Measurements from ENCODE around the gene SMR3A.

The SMR3A gene

DNA sequence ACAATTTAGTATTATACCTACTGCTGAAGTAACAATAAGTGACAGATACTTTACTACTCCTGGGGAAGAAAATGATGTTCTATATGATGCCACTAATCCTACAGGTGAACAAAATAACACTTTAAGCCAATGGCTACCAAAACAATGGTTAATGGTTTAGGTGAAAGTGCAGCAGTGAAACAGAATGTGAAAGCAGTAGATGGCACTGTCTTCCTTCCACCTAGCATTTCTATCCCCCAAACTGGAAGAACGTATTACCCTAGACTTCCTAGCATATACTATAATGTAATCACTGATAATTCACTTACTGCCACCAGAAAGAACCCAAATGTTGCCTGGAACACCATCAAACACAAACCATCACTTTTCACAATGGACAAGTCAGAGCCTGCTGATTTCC is 44.6 kb upstream of the SMR3A start:
- no peak for TF ChIP-seq ZBTB20 (tag by site-specific recombination; IDR thresholded peaks at IDR 0.05)
- no peak for TF ChIP-seq ZNF394 (tag by site-specific recombination; IDR thresholded peaks at IDR 0.05; ENCODE audit: borderline replicate concordance)
- TF ChIP-seq, protein P1, sequence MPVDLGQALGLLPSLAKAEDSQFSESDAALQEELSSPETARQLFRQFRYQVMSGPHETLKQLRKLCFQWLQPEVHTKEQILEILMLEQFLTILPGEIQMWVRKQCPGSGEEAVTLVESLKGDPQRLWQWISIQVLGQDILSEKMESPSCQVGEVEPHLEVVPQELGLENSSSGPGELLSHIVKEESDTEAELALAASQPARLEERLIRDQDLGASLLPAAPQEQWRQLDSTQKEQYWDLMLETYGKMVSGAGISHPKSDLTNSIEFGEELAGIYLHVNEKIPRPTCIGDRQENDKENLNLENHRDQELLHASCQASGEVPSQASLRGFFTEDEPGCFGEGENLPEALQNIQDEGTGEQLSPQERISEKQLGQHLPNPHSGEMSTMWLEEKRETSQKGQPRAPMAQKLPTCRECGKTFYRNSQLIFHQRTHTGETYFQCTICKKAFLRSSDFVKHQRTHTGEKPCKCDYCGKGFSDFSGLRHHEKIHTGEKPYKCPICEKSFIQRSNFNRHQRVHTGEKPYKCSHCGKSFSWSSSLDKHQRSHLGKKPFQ (tag by site-specific recombination; IDR thresholded peaks at IDR 0.05), result no peak
- TF ChIP-seq, protein P2, sequence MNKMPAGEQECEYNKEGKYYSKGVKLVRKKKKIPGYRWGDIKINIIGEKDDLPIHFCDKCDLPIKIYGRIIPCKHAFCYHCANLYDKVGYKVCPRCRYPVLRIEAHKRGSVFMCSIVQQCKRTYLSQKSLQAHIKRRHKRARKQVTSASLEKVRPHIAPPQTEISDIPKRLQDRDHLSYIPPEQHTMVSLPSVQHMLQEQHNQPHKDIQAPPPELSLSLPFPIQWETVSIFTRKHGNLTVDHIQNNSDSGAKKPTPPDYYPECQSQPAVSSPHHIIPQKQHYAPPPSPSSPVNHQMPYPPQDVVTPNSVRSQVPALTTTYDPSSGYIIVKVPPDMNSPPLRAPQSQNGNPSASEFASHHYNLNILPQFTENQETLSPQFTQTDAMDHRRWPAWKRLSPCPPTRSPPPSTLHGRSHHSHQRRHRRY (tag by site-specific recombination; IDR thresholded peaks at IDR 0.05), result no peak
- TF ChIP-seq ZFHX2 (tag by site-specific recombination; conservative IDR thresholded peaks at IDR 0.05), result no peak
- no peak for TF ChIP-seq ZNF416 (tag by site-specific recombination; IDR thresholded peaks at IDR 0.05)
- TF ChIP-seq ZNF785 (tag by site-specific recombination; IDR thresholded peaks at IDR 0.05), result no peak
- TF ChIP-seq ZBTB48 (tag by site-specific recombination; IDR thresholded peaks at IDR 0.05), result no peak
- TF ChIP-seq ZNF514 (tag by site-specific recombination; IDR thresholded peaks at IDR 0.05), result no peak
- no peak for TF ChIP-seq MZF1 (tag by site-specific recombination; IDR thresholded peaks at IDR 0.05; ENCODE audit: borderline replicate concordance)
- Histone ChIP-seq H3K4me3 (ENCODE audit: low read depth, low read length) (no peak overlapping the region), H3K9me3 (ENCODE audit: control insufficient read depth, insufficient read depth, low read depth, low read length) (no peaks in the 10 kb centered on the region), H3K36me3 (ENCODE audit: control insufficient read depth in 2 of 2, insufficient read depth in 1 of 2, low read length in 2 of 2) (no peaks in the 10 kb centered on the region), H3K27ac (ENCODE audit: extremely low read depth, low read depth, low read length) (no peak overlapping the region), H3K4me1 (ENCODE audit: control insufficient read depth, insufficient read depth, low read length) (no peaks in the 10 kb centered on the region)
- POLR2A ChIA-PET, result no interaction called here
- CTCF ChIA-PET, result no interaction called here

DNA sequence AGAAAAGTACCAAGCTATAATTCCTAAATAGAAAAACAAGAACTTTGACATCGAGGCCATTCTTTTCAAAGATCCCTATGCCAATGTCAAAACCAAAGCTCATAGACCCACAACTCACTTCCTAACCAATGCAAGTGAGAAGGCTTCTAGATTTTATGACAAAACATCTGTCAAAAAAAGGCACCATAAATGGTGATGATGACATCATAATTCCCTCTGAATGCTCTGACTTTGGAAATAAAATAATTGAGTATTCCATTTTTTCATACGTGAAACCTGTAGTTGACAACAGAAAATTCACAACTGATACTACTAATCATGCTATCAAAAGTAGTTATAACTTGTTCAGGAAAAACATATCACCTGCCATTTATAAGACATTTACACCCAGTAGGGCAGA is 34.5 kb upstream of the SMR3A start:
- POLR2A ChIA-PET, result no interaction called here
- no peaks in the 10 kb centered on the region for H3K9me3 ChIP-seq (ENCODE audit: control insufficient read depth, insufficient read depth, low read depth, low read length)
- no peaks in the 10 kb centered on the region for H3K4me1 ChIP-seq (ENCODE audit: control insufficient read depth, insufficient read depth, low read length)
- no peaks in the 10 kb centered on the region for H3K36me3 ChIP-seq (ENCODE audit: control insufficient read depth in 2 of 2, insufficient read depth in 1 of 2, low read length in 2 of 2)
- CTCF ChIA-PET, result no interaction called here
- no peak for TF ChIP-seq ZFP3 (tag by site-specific recombination; IDR thresholded peaks at IDR 0.05; ENCODE audit: low read depth)
- TF ChIP-seq, protein P3, sequence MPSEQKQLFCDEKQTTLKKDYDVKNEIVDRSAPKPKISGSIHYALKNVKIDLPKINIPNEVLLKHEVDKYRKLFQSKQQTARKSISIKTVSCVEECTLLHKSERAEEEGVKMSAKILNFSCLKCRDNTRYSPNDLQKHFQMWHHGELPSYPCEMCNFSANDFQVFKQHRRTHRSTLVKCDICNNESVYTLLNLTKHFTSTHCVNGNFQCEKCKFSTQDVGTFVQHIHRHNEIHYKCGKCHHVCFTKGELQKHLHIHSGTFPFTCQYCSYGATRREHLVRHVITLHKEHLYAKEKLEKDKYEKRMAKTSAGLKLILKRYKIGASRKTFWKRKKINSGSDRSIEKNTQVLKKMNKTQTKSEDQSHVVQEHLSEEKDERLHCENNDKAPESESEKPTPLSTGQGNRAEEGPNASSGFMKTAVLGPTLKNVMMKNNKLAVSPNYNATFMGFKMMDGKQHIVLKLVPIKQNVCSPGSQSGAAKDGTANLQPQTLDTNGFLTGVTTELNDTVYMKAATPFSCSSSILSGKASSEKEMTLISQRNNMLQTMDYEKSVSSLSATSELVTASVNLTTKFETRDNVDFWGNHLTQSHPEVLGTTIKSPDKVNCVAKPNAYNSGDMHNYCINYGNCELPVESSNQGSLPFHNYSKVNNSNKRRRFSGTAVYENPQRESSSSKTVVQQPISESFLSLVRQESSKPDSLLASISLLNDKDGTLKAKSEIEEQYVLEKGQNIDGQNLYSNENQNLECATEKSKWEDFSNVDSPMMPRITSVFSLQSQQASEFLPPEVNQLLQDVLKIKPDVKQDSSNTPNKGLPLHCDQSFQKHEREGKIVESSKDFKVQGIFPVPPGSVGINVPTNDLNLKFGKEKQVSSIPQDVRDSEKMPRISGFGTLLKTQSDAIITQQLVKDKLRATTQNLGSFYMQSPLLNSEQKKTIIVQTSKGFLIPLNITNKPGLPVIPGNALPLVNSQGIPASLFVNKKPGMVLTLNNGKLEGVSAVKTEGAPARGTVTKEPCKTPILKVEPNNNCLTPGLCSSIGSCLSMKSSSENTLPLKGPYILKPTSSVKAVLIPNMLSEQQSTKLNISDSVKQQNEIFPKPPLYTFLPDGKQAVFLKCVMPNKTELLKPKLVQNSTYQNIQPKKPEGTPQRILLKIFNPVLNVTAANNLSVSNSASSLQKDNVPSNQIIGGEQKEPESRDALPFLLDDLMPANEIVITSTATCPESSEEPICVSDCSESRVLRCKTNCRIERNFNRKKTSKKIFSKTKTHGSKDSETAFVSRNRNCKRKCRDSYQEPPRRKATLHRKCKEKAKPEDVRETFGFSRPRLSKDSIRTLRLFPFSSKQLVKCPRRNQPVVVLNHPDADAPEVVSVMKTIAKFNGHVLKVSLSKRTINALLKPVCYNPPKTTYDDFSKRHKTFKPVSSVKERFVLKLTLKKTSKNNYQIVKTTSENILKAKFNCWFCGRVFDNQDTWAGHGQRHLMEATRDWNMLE (tag by site-specific recombination; conservative IDR thresholded peaks at IDR 0.05; ENCODE audit: low read depth), result no peak
- TF ChIP-seq GLI4 (tag by site-specific recombination; IDR thresholded peaks at IDR 0.05), result no peak
- TF ChIP-seq ZNF16 (tag by site-specific recombination; IDR thresholded peaks at IDR 0.05; ENCODE audit: low read depth), result no peak
- TF ChIP-seq IKZF3 (tag by site-specific recombination; IDR thresholded peaks at IDR 0.05), result no peak
- TF ChIP-seq, protein P4, sequence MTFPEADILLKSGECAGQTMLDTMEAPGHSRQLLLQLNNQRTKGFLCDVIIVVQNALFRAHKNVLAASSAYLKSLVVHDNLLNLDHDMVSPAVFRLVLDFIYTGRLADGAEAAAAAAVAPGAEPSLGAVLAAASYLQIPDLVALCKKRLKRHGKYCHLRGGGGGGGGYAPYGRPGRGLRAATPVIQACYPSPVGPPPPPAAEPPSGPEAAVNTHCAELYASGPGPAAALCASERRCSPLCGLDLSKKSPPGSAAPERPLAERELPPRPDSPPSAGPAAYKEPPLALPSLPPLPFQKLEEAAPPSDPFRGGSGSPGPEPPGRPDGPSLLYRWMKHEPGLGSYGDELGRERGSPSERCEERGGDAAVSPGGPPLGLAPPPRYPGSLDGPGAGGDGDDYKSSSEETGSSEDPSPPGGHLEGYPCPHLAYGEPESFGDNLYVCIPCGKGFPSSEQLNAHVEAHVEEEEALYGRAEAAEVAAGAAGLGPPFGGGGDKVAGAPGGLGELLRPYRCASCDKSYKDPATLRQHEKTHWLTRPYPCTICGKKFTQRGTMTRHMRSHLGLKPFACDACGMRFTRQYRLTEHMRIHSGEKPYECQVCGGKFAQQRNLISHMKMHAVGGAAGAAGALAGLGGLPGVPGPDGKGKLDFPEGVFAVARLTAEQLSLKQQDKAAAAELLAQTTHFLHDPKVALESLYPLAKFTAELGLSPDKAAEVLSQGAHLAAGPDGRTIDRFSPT (tag by site-specific recombination; IDR thresholded peaks at IDR 0.05), result no peak
- TF ChIP-seq ZNF211 (tag by site-specific recombination; IDR thresholded peaks at IDR 0.05; ENCODE audit: low read depth), result no peak
- TF ChIP-seq SP3 (tag by site-specific recombination; IDR thresholded peaks at IDR 0.05), result no peak
- TF ChIP-seq ZNF707 (tag by site-specific recombination; IDR thresholded peaks at IDR 0.05), result no peak
- no peak for TF ChIP-seq ZNF791 (tag by site-specific recombination; IDR thresholded peaks at IDR 0.05)
- no peak for TF ChIP-seq ZNF114 (tag by site-specific recombination; IDR thresholded peaks at IDR 0.05)
- TF ChIP-seq OSR2 (tag by site-specific recombination; IDR thresholded peaks at IDR 0.05), result no peak
- no peak for TF ChIP-seq ZNF10 (tag by site-specific recombination; IDR thresholded peaks at IDR 0.05)
- TF ChIP-seq ZNF529 (tag by site-specific recombination; IDR thresholded peaks at IDR 0.05; ENCODE audit: insufficient replicate concordance), result no peak
- no peak for TF ChIP-seq ZNF768 (tag by site-specific recombination; IDR thresholded peaks at IDR 0.05)
- TF ChIP-seq ZNF2 (tag by site-specific recombination; IDR thresholded peaks at IDR 0.05), result no peak
- TF ChIP-seq ZFP37 (tag by site-specific recombination; IDR thresholded peaks at IDR 0.05), result no peak
- no peak for TF ChIP-seq ZNF433 (tag by site-specific recombination; IDR thresholded peaks at IDR 0.05; ENCODE audit: low read depth)
- H3K4me3 ChIP-seq (ENCODE audit: low read depth, low read length), result no peak overlapping the region
- no peak overlapping the region for H3K27ac ChIP-seq (ENCODE audit: extremely low read depth, low read depth, low read length)

Data from HEK293 (cell line).